ENCODE measurements around the gene ADCY5.

Gene ADCY5

GRCh38 chr3:123372686-123373473, 76.0 kb downstream of the ADCY5 start:
- no peak for DNase-seq (ENCODE audit: low read depth in 4 of 4, low spot score in 1 of 4)

DNA sequence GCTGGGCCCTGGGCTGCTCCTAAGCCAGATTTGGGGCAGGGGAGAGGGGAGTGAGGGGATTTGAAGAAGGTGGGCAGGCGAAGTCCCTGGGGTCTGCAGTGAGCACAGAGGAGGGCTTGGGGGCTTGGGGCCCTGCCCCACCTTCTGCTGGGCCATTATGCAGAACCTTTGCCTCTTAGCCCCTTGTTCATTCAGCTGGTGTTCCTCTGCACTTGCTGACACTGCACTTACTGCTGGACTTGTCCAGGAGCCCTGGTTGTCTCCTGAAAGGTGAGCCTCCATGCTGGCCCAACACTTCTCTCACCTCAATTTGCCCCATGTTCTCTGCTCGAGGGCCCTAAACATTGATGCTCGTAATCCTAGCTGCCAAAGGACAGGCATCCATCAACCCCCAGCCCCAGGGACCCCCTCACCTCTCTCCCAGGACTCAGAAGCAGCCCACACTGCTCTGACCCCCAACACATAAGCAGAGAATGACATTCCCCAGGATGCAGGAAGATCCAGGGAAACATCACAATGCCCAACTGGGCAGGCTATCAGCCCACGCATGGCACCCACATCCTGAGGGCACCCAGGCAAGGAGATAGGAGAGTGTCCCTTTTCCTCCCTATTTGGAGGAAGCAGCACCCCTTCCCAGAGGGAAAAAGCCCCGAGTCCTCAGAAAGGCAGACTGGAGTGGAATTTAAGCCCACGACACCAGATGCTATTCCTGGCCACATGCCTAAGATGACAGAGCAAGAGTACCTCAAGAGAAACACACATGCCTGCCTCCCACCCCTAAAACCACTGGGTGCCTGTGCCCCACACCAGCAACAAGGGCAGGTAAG, 76.8 kb downstream of the ADCY5 start:
- no peak for DNase-seq (ENCODE audit: low read depth in 4 of 4, low spot score in 1 of 4)

- no peak for DNase-seq (ENCODE audit: low read depth in 4 of 4, low spot score in 1 of 4)
Measured at GRCh38 chr3:123371426-123371825, 77.5 kb downstream of the ADCY5 start.

DNA sequence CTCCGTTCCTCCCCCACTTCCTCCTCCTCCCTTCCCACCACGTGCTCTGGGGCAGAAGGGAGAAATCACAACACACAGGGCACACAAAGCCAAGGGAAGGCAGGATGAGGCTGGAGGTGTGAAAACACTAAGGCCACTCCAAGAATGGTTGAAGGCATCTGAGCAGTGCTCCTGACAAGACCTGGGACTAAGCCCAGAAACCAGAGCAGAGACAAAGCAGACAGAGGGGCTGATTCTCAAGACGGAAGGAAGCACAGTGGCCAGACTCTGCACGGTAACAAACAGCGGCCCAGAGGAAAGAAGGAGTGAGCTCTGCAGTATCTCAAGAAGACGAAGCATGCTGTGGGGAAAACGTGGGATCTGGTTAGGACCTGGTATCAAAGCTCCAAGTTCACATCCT, 78.1 kb downstream of the ADCY5 start:
- DNase-seq (ENCODE audit: low read depth in 4 of 4, low spot score in 1 of 4), result no peak

- DNase-seq (ENCODE audit: low read depth in 4 of 4, low spot score in 1 of 4), result no peak
Measured at GRCh38 chr3:123369085-123369484, 79.8 kb downstream of the ADCY5 start.

DNA sequence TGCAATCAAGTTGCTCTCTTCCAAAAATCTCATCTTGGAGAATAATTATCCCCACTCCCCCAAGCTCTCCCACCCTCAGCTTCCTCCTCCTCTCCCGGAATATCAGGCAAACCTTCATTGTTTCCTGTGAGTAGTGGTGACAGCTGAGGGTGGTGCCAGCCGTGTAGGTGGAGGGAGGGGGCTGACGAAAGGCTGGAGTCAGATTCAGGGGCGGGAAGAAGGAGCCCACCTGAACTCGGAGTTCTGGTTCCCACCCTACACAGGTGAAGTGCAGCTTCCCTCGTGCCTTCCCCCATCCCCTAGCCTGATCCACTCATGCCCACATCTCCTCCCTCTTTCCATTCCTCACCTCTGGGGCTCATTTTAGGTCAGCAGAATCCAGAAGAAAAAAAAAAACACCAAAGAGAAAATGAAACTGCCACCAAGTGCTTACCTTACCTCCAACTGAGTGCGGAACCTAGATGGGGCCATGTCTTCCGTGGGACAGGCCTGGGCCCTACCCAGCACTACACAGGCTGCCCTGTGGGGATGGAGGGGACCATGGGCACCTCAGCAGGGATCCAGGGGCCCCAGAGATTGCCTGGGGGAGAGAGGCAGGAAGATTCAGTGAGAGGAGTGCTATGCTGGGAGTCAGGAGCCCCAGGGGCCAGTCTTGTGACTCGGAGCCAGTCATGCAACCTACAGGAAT, 81.3 kb downstream of the ADCY5 start:
- no peak for DNase-seq (ENCODE audit: low read depth in 4 of 4, low spot score in 1 of 4)

- DNase-seq (ENCODE audit: low read depth in 4 of 4, low spot score in 1 of 4), result no peak
Measured at GRCh38 chr3:123365450-123366143, 83.3 kb downstream of the ADCY5 start.

- DNase-seq (ENCODE audit: low read depth in 4 of 4, low spot score in 1 of 4), result no peak
Measured at GRCh38 chr3:123361071-123361470, 87.8 kb downstream of the ADCY5 start.

DNA sequence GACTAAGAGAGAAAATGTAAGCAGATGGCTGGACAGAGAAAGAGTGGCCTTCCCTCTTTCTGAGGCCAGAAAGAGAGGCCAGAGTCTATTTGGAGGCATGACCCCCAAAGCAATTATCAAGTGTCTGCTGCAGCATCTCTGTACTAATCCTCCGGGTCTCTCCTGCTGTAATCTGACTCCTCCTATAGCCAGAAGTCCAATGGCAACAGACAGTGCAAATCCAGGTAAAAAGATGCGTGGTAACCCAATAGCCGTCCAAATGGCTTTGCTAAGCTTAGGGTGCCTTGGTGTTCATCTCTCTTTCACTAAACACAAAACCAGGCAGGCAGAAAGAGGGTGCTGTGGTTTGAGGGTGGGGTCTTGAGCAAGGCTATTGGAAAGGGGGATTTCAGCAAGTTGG, 91.6 kb downstream of the ADCY5 start:
- no peak for DNase-seq (ENCODE audit: low read depth in 4 of 4, low spot score in 1 of 4)

DNA sequence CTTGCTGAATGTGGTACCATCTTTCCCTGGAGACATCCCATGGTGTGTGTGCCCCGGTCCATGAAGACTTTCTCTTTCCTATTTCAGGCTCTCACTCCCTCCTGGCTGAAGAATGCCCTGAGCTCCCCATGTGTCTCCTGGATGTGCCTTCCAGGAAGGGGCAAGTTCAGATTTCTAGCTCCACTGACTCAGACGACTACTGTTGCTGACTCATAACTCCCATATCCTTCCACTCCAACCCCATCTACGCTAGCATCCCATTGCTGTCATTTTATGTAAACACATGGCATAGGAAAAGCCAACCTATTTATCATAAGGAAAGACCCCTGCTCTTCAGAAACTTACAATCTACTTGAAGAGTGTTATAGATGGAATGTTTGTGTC, 95.0 kb downstream of the ADCY5 start:
- no peak for DNase-seq (ENCODE audit: low read depth in 4 of 4, low spot score in 1 of 4)

- DNase-seq (ENCODE audit: low read depth in 4 of 4, low spot score in 1 of 4), result no peak
Measured at GRCh38 chr3:123353227-123353849, 95.6 kb downstream of the ADCY5 start.

DNA sequence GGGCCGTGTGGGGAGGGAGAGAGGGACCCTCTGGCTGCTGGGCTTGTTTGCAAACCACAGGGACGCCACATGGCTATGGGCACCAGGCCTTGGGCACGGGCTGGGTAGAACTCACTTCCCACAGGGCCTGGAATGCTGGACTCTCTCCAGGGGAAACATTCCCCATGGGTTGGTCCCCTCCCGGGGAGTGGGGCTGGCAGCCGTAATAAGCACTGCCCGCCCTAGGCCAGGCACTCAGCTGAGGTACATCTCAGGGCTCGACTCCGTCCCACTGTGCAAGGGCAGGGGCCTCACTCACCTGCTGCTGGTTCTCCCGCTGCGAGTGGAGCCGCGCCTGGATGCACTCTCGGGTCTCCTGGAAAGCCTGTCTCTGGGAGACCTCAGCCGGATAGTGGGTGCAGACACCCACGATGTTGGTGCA, 96.7 kb downstream of the ADCY5 start:
- DNase-seq (ENCODE audit: low read depth in 4 of 4, low spot score in 1 of 4), result no peak

DNA sequence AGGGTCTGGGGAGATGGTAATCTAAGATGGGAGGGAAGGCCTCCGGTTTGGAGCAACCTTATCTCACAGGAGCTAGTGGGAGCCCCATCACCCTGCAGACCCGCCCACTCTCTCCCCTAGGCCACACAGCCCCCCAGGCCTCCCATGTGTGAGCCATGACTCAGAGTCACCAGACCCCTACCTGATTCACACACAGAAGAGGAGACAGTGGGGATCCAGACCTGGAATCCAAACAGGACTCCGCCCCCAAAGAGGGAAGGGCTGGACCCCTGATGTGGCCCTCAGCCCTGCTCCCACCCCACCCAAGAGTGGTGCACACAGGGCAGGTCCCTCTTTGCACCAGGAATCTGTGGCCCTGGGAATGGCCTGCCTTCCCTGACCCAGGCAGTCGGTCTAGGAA, 97.4 kb downstream of the ADCY5 start:
- no peak for DNase-seq (ENCODE audit: low read depth in 4 of 4, low spot score in 1 of 4)

DNA sequence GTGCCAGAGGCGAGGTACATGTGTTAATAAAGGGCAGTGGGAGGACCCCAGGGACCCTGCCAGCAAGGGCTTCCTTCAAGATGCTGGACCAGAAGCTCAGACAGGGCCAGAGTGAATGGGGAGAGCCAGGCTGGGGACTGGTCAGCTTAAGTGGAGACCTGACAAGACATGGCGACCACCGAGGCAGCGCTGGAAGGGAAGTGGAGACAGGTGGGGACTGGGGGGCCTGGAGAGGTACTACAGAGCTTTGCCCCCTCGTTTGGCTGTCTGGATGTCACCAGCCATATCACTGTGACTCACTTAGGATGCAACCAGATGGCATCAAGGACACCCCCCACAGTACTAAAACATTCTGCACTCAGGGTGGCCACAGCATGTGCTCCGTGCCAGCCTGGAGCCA, 97.9 kb downstream of the ADCY5 start:
- DNase-seq (ENCODE audit: low read depth in 4 of 4, low spot score in 1 of 4), result no peak

DNA sequence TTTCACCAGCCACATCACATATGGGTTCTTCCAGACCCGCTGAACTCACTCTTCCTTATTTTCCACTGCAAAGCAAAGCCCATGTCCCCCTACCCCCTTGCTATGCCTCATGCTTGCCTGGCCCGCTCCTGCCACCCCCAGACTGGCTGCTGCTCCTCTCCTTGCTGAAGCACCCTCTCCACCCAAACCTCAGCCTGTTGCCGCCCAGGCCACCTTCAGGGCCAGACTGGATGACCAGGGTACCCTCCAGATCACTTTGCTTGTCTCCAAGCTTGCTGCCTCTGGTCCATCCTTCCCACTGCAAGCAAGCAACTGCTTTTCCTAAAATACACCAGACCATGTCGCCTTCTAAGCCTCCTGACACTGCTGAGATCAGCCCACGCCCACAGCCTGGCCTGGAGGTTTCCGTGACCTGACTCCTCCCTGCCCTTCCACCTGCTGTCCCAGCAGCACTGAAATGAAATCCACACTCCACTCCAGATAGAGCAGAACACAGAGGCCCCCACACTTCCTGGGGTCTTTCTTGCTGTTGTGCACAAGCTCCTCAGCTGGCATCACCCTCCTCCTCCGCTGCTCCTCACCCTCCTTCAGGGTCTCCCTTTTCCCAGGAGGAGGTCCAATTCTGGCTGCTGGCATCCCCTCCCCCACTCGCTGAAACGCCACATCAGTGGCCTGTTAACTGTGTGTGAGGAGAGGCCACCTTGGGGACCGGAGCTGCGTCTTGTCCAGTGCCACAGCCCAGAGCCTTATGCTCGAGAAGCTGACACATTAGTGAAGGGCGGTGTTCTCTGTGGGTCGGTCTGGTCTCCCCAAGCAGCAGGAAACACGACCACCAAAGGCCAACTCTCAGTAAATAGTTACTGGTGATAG, 99.1 kb downstream of the ADCY5 start:
- DNase-seq (ENCODE audit: low read depth in 4 of 4, low spot score in 1 of 4), result no peak

DNA sequence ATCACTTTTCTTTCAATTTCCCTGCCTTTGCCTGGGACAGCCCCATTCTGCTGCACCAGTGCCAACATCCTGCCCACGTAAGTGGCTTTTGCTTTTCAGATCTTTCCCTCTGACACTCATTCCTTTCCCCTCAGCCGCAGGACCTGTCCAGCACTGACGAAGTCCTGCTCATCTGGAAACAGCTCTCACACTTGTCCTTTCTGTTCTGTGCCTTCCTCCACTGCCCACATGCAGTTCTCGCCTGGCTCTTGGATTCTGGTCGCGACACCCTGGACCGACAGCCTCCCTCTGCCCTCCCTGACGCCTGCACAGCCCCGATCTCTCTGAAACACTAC, 99.7 kb downstream of the ADCY5 start:
- DNase-seq (ENCODE audit: low read depth in 4 of 4, low spot score in 1 of 4), result no peak

- no peak for DNase-seq (ENCODE audit: low read depth in 4 of 4, low spot score in 1 of 4)
Measured at GRCh38 chr3:123348471-123349200, 100.3 kb downstream of the ADCY5 start.

DNA sequence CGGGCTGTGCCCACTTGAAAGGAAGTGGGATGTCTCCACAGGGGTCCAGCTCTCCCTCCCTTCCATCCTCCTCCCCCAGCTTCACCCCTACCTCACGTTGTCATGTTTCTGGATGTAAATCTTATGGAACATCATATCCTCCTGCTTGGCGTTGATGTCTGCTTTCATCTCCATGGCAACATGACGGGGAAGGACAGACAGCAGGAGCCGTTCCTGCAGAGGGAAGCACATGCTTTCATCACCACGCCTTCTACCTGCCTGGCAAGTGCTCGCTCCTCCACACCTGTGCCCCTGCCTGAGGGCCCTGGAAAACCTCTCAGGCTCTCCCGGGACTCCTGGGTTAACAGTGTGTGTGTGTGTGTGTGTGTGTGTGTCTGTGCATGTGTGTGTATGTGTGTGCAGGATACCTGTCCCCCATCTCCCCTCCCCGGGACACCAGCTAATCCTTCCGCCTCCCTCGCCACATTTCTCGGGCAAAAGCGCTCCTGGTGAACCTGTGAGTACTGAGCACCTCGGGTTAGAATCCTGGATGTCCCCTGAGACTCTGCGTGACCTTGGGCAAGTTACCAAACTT, 101.1 kb downstream of the ADCY5 start:
- DNase-seq (ENCODE audit: low read depth in 4 of 4, low spot score in 1 of 4), result no peak

- no peak for DNase-seq (ENCODE audit: low read depth in 4 of 4, low spot score in 1 of 4)
Measured at GRCh38 chr3:123347205-123347604, 101.7 kb downstream of the ADCY5 start.

Measured in stimulated activated CD4-positive, alpha-beta T cell treated with anti-CD3 and anti-CD28 coated beads, Interleukin-1b, Interleukin-23, amount 100 ng/mL, for 24 hours (primary cell).